Memory B cell (primary cell): Measurements from ENCODE around the gene PDE1C.
"Not testable (repeated sequence)": the region's sequence is repeated elsewhere in the genome, so short reads cannot be mapped to it uniquely, and the experiment has no call there.

Source experiments
- ATAC-seq: fragments of 150-1000 bp; cut with Tn5 transposase; 2 replicates; pipeline ENCODE4 v1.10.0; 2021; ENCODE audit warnings: low read depth, mild to moderate bottlenecking, moderate library complexity
- DNase-seq, 2 donors: peaks; one replicate each; pipeline ENCODE4 v3.0.0; 2022; ENCODE audit warnings: low spot score in 2 of 2
- H3K27ac Mint-ChIP-seq: one replicate; pipeline ENCODE4 v1.8.0; 2022; ENCODE audit warnings: mild to moderate bottlenecking, moderate library complexity, mixed read lengths
- H3K27me3 Mint-ChIP-seq: one replicate; pipeline ENCODE4 v1.8.0; 2022; ENCODE audit warnings: mixed read lengths
- H3K36me3 Mint-ChIP-seq: one replicate; pipeline ENCODE4 v1.8.0; 2022; ENCODE audit warnings: mild to moderate bottlenecking, mixed read lengths
- H3K4me1 Mint-ChIP-seq: one replicate; pipeline ENCODE4 v1.8.0; 2022; ENCODE audit warnings: mixed read lengths
- H3K4me3 Mint-ChIP-seq: one replicate; pipeline ENCODE4 v1.8.0; 2022; ENCODE audit warnings: mild to moderate bottlenecking, moderate library complexity, mixed read lengths
- H3K9me3 Mint-ChIP-seq: one replicate; pipeline ENCODE4 v1.8.0; 2022; ENCODE audit warnings: mixed read lengths

PDE1C gene

GRCh38 chr7:31855530-31855929, 214.7 kb downstream of the PDE1C start:
- H3K4me3 Mint-ChIP-seq, result no peak overlapping the region
- H3K4me1 Mint-ChIP-seq, result no peaks in the 10 kb centered on the region
- H3K27ac Mint-ChIP-seq, result no peak overlapping the region
- no peaks in the 10 kb centered on the region for H3K36me3 Mint-ChIP-seq
- ATAC-seq, result no peak
- H3K27me3 Mint-ChIP-seq, result no peaks in the 10 kb centered on the region
- DNase-seq, result no peak
- H3K9me3 Mint-ChIP-seq, result no peaks in the 10 kb centered on the region

DNA sequence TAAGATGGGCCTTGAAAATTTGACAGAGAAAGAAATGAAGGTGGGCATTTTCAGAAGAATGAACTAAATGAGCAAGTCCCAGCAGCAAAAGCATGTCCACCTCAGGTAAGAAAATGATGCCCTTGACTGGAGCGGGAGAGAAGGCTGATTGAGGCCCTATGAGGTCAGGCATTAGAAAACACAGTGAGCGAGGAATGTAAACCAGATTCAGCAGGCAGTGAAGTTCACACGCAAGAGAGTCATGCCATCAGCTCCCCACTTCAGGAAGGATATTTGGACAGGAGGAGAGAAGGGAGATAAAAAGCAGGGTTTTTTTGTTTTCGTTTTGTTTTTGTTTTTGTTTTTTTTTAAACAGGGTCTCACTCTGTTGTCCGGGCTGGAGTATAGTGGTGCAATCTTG, 216.8 kb downstream of the PDE1C start:
- no peaks in the 10 kb centered on the region for H3K36me3 Mint-ChIP-seq
- no peak overlapping the region for H3K4me3 Mint-ChIP-seq
- no peaks in the 10 kb centered on the region for H3K4me1 Mint-ChIP-seq
- no peaks in the 10 kb centered on the region for H3K27me3 Mint-ChIP-seq
- no peaks in the 10 kb centered on the region for H3K9me3 Mint-ChIP-seq
- DNase-seq, result no peak
- ATAC-seq, result no peak
- H3K27ac Mint-ChIP-seq, result no peak overlapping the region

GRCh38 chr7:31852462-31852861, 217.7 kb downstream of the PDE1C start:
- Mint-ChIP-seq H3K4me3 (no peak overlapping the region), H3K9me3 (no peaks in the 10 kb centered on the region), H3K27me3 (no peaks in the 10 kb centered on the region), H3K4me1 (no peaks in the 10 kb centered on the region), H3K36me3 (no peaks in the 10 kb centered on the region), H3K27ac (no peak overlapping the region)
- DNase-seq (no peak), ATAC-seq (no peak)

- H3K27ac Mint-ChIP-seq, result no peak overlapping the region
- H3K4me3 Mint-ChIP-seq, result no peak overlapping the region
- no peaks in the 10 kb centered on the region for H3K4me1 Mint-ChIP-seq
These were observed 219.1 kb downstream of the PDE1C start for GRCh38 chr7:31851119-31851518.

GRCh38 chr7:31850601-31851000, 219.6 kb downstream of the PDE1C start:
- no peak for ATAC-seq

More at GRCh38 chr7:31851119-31851518, 219.1 kb downstream of the PDE1C start:
- DNase-seq, result no peak
- ATAC-seq, result no peak
- Mint-ChIP-seq H3K9me3 (no peaks in the 10 kb centered on the region), H3K27me3 (no peaks in the 10 kb centered on the region), H3K36me3 (no peaks in the 10 kb centered on the region)

DNA sequence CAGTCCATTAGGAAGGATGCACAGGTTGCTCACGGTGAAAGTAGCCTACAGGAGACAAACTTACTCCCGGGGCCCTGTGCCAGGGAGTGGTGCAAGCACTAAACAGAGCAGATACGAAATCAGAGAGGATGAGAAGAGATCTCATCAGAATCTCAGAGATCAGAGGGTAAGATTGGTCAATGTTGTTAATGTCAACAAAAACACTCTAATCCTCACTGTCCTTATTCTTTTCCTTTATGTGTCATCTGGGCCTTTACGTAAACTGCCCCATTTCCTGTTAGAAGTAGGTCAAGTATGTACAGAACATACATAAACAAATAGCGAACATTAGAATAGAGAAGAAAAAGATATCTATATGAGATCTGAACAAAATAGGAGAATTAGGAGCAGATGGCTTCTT, 220.1 kb downstream of the PDE1C start:
- no peaks in the 10 kb centered on the region for H3K36me3 Mint-ChIP-seq
- H3K27ac Mint-ChIP-seq, result no peak overlapping the region
- no peaks in the 10 kb centered on the region for H3K4me1 Mint-ChIP-seq
- H3K27me3 Mint-ChIP-seq, result no peaks in the 10 kb centered on the region
- DNase-seq (no peak), ATAC-seq (no peak)
- H3K9me3 Mint-ChIP-seq, result no peaks in the 10 kb centered on the region
- H3K4me3 Mint-ChIP-seq, result no peak overlapping the region

More at GRCh38 chr7:31850601-31851000, 219.6 kb downstream of the PDE1C start:
- H3K36me3 Mint-ChIP-seq, result no peaks in the 10 kb centered on the region
- no peak for DNase-seq
- no peak overlapping the region for H3K27ac Mint-ChIP-seq
- H3K4me3 Mint-ChIP-seq, result no peak overlapping the region
- H3K9me3 Mint-ChIP-seq, result no peaks in the 10 kb centered on the region
- no peaks in the 10 kb centered on the region for H3K27me3 Mint-ChIP-seq
- H3K4me1 Mint-ChIP-seq, result no peaks in the 10 kb centered on the region

GRCh38 chr7:31835471-31835870, 234.7 kb downstream of the PDE1C start:
- Mint-ChIP-seq H3K9me3 (peaks cover 3% of the 10 kb centered on the region), H3K4me3 (no peak overlapping the region), H3K27ac (no peak overlapping the region), H3K27me3 (no peaks in the 10 kb centered on the region), H3K36me3 (no peaks in the 10 kb centered on the region), H3K4me1 (no peaks in the 10 kb centered on the region)
- no peak for ATAC-seq
- DNase-seq, result no peak

DNA sequence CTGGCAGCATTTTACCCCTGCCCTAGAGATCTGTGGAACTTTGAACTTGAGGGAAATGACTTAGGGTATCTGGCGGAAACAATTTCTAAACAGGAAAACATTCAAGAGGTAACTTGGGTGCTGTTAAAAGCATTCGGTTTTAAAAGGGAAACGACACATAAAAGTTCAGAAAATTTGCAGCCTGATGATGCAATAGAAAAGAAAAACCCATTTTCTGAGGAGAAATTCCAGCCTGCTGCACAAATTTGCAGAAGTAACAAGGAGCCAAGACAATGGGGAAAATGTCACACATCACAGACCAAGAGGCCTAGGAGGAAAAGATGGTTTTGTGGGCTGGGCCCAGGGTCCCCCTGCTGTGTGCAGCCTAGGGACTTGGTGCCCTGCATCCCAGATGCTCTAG, 236.6 kb downstream of the PDE1C start:
- not testable (repeated sequence) for H3K27ac Mint-ChIP-seq, ATAC-seq, H3K4me3 Mint-ChIP-seq, DNase-seq, H3K27me3 Mint-ChIP-seq, H3K9me3 Mint-ChIP-seq, H3K36me3 Mint-ChIP-seq, H3K4me1 Mint-ChIP-seq

DNA sequence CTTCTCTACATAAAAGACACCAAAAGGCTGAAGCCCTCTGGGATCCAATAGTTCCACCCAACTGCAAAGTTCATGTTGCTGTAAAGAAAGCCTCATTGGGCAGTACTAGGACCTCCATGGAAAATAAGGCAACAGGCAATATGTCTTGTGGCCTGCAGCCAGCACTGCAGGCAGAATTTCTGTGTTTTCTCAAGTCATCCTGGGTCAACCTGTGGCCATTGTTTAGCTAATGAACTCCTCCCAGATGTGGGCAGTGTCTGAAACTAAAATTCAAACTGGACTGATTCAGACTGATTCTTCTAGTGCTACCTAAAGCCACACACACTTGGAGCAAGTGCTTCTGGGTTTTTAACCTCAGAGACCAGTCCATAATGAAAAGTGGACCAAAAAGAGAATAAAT, 241.7 kb downstream of the PDE1C start:
- Mint-ChIP-seq H3K27ac (no peak overlapping the region), H3K9me3 (peaks cover 2% of the 10 kb centered on the region), H3K4me1 (no peaks in the 10 kb centered on the region), H3K27me3 (no peaks in the 10 kb centered on the region), H3K4me3 (no peak overlapping the region), H3K36me3 (no peaks in the 10 kb centered on the region)
- ATAC-seq (no peak), DNase-seq (no peak)

- Mint-ChIP-seq H3K27ac (no peak overlapping the region), H3K4me1 (no peaks in the 10 kb centered on the region)
These were observed 244.6 kb downstream of the PDE1C start for GRCh38 chr7:31825576-31825975.

GRCh38 chr7:31819031-31819430, 251.2 kb downstream of the PDE1C start:
- Mint-ChIP-seq H3K27me3 (peaks cover 2% of the 10 kb centered on the region), H3K9me3 (peaks cover 2% of the 10 kb centered on the region), H3K36me3 (no peaks in the 10 kb centered on the region), H3K4me3 (no peak overlapping the region), H3K27ac (no peak overlapping the region), H3K4me1 (no peaks in the 10 kb centered on the region)
- ATAC-seq (no peak), DNase-seq (no peak)

More at GRCh38 chr7:31825576-31825975, 244.6 kb downstream of the PDE1C start:
- peaks cover 2% of the 10 kb centered on the region for H3K9me3 Mint-ChIP-seq
- no peaks in the 10 kb centered on the region for H3K27me3 Mint-ChIP-seq
- no peak for DNase-seq
- ATAC-seq, result no peak
- no peak overlapping the region for H3K4me3 Mint-ChIP-seq
- no peaks in the 10 kb centered on the region for H3K36me3 Mint-ChIP-seq

DNA sequence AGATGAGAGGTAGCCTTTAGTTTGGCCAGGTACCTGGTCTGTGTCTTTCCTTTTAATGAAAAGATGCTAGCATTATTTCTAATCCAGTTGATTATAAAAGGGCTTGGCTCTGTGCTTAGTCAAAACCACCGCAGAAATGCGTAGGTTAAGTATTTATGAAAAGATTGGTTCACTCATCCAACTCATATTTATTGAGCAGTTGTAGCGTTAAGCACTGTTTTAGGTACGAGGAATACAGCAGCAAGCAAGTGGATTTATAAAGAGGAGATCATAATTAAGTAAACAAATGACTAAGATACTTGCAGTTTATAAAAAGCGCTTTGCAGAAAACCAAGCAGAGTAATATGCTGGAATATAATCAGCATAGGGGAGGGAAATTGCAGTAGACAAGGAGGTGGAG, 253.4 kb downstream of the PDE1C start:
- Mint-ChIP-seq H3K4me1 (peaks cover 4% of the 10 kb centered on the region), H3K36me3 (no peaks in the 10 kb centered on the region), H3K27ac (no peak overlapping the region), H3K4me3 (no peak overlapping the region), H3K27me3 (peaks cover 2% of the 10 kb centered on the region), H3K9me3 (no peaks in the 10 kb centered on the region)
- ATAC-seq, result no peak
- DNase-seq, result no peak

- Mint-ChIP-seq H3K4me3 (no peak overlapping the region), H3K36me3 (no peaks in the 10 kb centered on the region), H3K27me3 (peaks cover 2% of the 10 kb centered on the region), H3K27ac (no peak overlapping the region), H3K9me3 (no peaks in the 10 kb centered on the region), H3K4me1 (peaks cover 6% of the 10 kb centered on the region)
- ATAC-seq, result no peak
- DNase-seq, result no peak
These were observed 254.4 kb downstream of the PDE1C start for GRCh38 chr7:31815796-31816195.

- peaks cover 6% of the 10 kb centered on the region for H3K4me1 Mint-ChIP-seq
- H3K27me3 Mint-ChIP-seq, result peaks cover 2% of the 10 kb centered on the region
- H3K9me3 Mint-ChIP-seq, result no peaks in the 10 kb centered on the region
- no peak overlapping the region for H3K27ac Mint-ChIP-seq
- DNase-seq (no peak), ATAC-seq (no peak)
- no peaks in the 10 kb centered on the region for H3K36me3 Mint-ChIP-seq
- no peak overlapping the region for H3K4me3 Mint-ChIP-seq
These were observed 256.0 kb downstream of the PDE1C start for GRCh38 chr7:31814187-31814586.

DNA sequence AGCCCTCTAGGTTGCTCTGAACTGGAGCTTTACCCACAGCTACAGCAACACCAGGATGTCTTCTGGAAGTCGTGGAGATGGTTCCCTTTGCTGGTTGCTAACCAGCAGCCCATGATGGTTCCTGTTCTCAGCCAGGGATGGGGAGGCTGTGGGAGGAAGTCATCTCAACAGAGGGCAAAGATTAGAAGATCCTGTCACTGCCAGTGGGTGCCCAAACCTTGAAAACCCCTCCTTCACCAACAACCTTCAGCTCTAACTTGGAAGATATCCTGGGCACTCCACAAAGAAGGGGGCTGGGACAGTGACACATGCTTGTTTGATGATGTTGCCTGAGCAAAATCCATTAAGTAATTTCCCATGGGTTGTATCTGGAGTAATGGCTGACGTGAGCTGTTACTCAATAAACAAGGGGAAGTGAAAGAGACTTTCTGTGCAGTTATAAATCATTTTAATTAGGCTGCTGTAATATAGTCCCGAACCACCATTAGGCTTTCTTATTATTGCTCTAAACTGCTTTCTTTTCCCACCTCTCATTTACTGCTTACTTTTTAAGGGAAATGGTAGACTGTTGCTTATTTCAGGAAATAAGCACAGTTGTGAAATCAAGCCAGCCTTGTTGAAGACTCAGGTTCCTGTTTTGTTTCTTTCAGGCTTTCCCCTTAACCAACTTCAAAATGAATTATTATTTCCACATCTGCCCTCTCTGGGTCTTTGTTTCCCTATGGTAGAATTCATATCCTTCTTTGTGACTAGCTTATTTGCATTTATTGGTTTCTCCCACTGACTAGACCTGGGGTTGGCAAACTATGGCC, 258.4 kb downstream of the PDE1C start:
- no peaks in the 10 kb centered on the region for H3K9me3 Mint-ChIP-seq
- no peak overlapping the region for H3K4me3 Mint-ChIP-seq
- no peak for DNase-seq
- no peaks in the 10 kb centered on the region for H3K36me3 Mint-ChIP-seq
- peaks cover 6% of the 10 kb centered on the region for H3K4me1 Mint-ChIP-seq
- H3K27ac Mint-ChIP-seq, result no peak overlapping the region
- no peak for ATAC-seq
- H3K27me3 Mint-ChIP-seq, result peaks cover 1% of the 10 kb centered on the region
